IMR-90 (cell line): ENCODE results near the gene ATP2A3. TPM values are rescaled to one million over a fixed set of nuclear protein-coding genes. Genes with fewer than 3 reads are reported as not detected.

Source experiments
- ATAC-seq: fragments of 200-7000 bp; cut with Tn5 transposase; 2 replicates; pipeline ENCODE4 v1.9.1; 2020; ENCODE audit warnings: low read depth, mild to moderate bottlenecking, moderate library complexity
- BruUV-seq: library from RNA; stranded (reverse); fragments of 400-500 nt; replicated peaks from 2 replicates; lab custom pipeline; 2021; lab: Mats Ljungman, UMichigan
- CTCF ChIA-PET: fragments of 300-600 bp; formaldehyde crosslinking; extraction: SDS; loops from one replicate; lab custom pipeline; 2021; ENCODE audit warnings: antibody characterized with exemption; lab: Yijun Ruan, JAX
- POLR2A ChIA-PET: fragments of 300-600 bp; sonication (Branson Sonifier 250); formaldehyde crosslinking; loops from one replicate; lab custom pipeline; 2022; ENCODE audit warnings: antibody characterized with exemption; ENCODE audit not compliant: unreplicated experiment; lab: Charles Lee
- DNase-seq: peaks from one replicate; pipeline ENCODE4 v3.0.0; 2013
- H2AFZ ChIP-seq: replicated peaks from 2 replicates; pipeline ENCODE3; 2013; ENCODE audit warnings: low read length, mild to moderate bottlenecking; ENCODE audit not compliant: poor library complexity
- H2AK5ac ChIP-seq: 2 replicates; pipeline ENCODE4 v1.6.1; 2013; ENCODE audit warnings: low read depth, low read length, inconsistent platforms
- H2AK9ac ChIP-seq: replicated peaks from 2 replicates; pipeline ENCODE3; 2013; ENCODE audit warnings: mild to moderate bottlenecking, low read depth, low read length, moderate library complexity; ENCODE audit not compliant: poor library complexity
- H2BK120ac ChIP-seq: 2 replicates; pipeline ENCODE4 v1.6.1; 2013; ENCODE audit warnings: low read depth, low read length, inconsistent platforms
- H2BK15ac ChIP-seq: 3 replicates; pipeline ENCODE4 v1.6.1; 2013; ENCODE audit warnings: low read depth, low read length, inconsistent platforms
- H2BK20ac ChIP-seq: 2 replicates; pipeline ENCODE4 v1.6.1; 2013; ENCODE audit warnings: low read depth, mild to moderate bottlenecking, inconsistent platforms, low read length, moderate library complexity
- H2BK5ac ChIP-seq: 2 replicates; pipeline ENCODE4 v1.6.1; 2013; ENCODE audit warnings: mild to moderate bottlenecking, low read depth, low read length, inconsistent platforms; ENCODE audit not compliant: poor library complexity, severe bottlenecking
- H3K14ac ChIP-seq: replicated peaks from 2 replicates; pipeline ENCODE4 v1.6.1; 2013; ENCODE audit warnings: low read depth, low read length, inconsistent platforms
- H3K18ac ChIP-seq: 2 replicates; pipeline ENCODE4 v1.6.1; 2013; ENCODE audit warnings: low read depth, low read length, control low read depth
- H3K23ac ChIP-seq: 2 replicates; pipeline ENCODE4 v1.6.1; 2013; ENCODE audit warnings: low read depth, low read length, inconsistent platforms
- H3K27ac ChIP-seq: 2 replicates; pipeline ENCODE4 v1.5.1; 2013; ENCODE audit warnings: mild to moderate bottlenecking, control low read depth, low read length; ENCODE audit not compliant: insufficient read depth
- H3K27me3 ChIP-seq: 2 replicates; pipeline ENCODE4 v1.6.1; 2013; ENCODE audit warnings: low read length; ENCODE audit not compliant: control insufficient read depth, insufficient read depth
- H3K36me3 ChIP-seq: 2 replicates; pipeline ENCODE4 v1.6.1; 2013; ENCODE audit warnings: low read length, mixed read lengths; ENCODE audit not compliant: control insufficient read depth, insufficient read depth
- H3K4ac ChIP-seq: 2 replicates; pipeline ENCODE4 v1.6.1; 2013; ENCODE audit warnings: low read depth, low read length, inconsistent platforms
- H3K4me1 ChIP-seq: 2 replicates; pipeline ENCODE4 v1.6.1; 2013; ENCODE audit warnings: low read length, mixed read lengths; ENCODE audit not compliant: control insufficient read depth, insufficient read depth
- H3K4me2 ChIP-seq: 2 replicates; pipeline ENCODE4 v1.6.1; 2013; ENCODE audit warnings: low read depth, mild to moderate bottlenecking, control low read depth, low read length, moderate library complexity
- H3K4me3 ChIP-seq: 2 replicates; pipeline ENCODE4 v1.5.1; 2013; ENCODE audit warnings: low read depth, mild to moderate bottlenecking, control low read depth, low read length, moderate library complexity; ENCODE audit not compliant: insufficient read depth
- H3K56ac ChIP-seq: 2 replicates; pipeline ENCODE4 v1.6.1; 2013; ENCODE audit warnings: low read length, inconsistent platforms; ENCODE audit not compliant: insufficient read depth; ENCODE audit errors: extremely low read depth
- H3K79me1 ChIP-seq, 2 experiments: 2 replicates each; pipeline ENCODE4 v1.6.1; 2013; ENCODE audit warnings: low read length in 2 of 2, inconsistent platforms in 1 of 2, low read depth in 1 of 2
- H3K9ac ChIP-seq: 2 replicates; pipeline ENCODE4 v1.6.1; 2013; ENCODE audit warnings: low read depth, low read length, control low read depth
- H3K9me1 ChIP-seq: 2 replicates; pipeline ENCODE4 v1.6.1; 2013; ENCODE audit warnings: low read length, inconsistent platforms; ENCODE audit not compliant: insufficient read depth
- H3K9me3 ChIP-seq: 2 replicates; pipeline ENCODE4 v1.6.1; 2013; ENCODE audit warnings: low read length; ENCODE audit not compliant: control insufficient read depth, insufficient read depth
- H4K20me1 ChIP-seq: 2 replicates; pipeline ENCODE4 v1.6.1; 2013; ENCODE audit warnings: low read length, inconsistent platforms; ENCODE audit not compliant: insufficient read depth
- H4K5ac ChIP-seq: 2 replicates; pipeline ENCODE4 v1.6.1; 2013; ENCODE audit warnings: mild to moderate bottlenecking, low read depth, low read length, control low read depth
- H4K8ac ChIP-seq, 2 experiments: 2 replicates each; pipeline ENCODE4 v1.6.1; 2013; ENCODE audit warnings: low read depth in 2 of 2, low read length in 2 of 2, control low read depth in 1 of 2, inconsistent platforms in 1 of 2
- H4K91ac ChIP-seq: 2 replicates; pipeline ENCODE4 v1.6.1; 2013; ENCODE audit warnings: low read depth, low read length, inconsistent platforms; ENCODE audit not compliant: insufficient read depth
- BHLHE40 ChIP-seq: fragments of 150-350 bp; IDR thresholded peaks from 2 replicates; pipeline ENCODE4 v1.6.1; 2016; ENCODE audit warnings: mild to moderate bottlenecking, low read depth, low read length
- CEBPB ChIP-seq: IDR thresholded peaks from 2 replicates; pipeline ENCODE4 v1.6.1; 2012; ENCODE audit warnings: low read depth, low read length, improper control_type of control experiment
- CHD1 ChIP-seq: IDR thresholded peaks from 2 replicates; pipeline ENCODE4 v1.6.1; 2012; ENCODE audit warnings: low read depth, low read length, improper control_type of control experiment
- ELK1 ChIP-seq: fragments of 150-350 bp; IDR thresholded peaks from 2 replicates; pipeline ENCODE4 v1.6.1; 2016; ENCODE audit warnings: low read depth, mild to moderate bottlenecking, low read length, moderate library complexity, borderline replicate concordance
- FOS ChIP-seq: fragments of 150-350 bp; IDR thresholded peaks from 2 replicates; pipeline ENCODE4 v1.6.1; 2016; ENCODE audit warnings: low read depth, low read length
- MAFK ChIP-seq: IDR thresholded peaks from 2 replicates; pipeline ENCODE4 v1.6.1; 2012; ENCODE audit warnings: low read depth, low read length, improper control_type of control experiment
- MAZ ChIP-seq: IDR thresholded peaks from 2 replicates; pipeline ENCODE4 v1.6.1; 2012; ENCODE audit warnings: low read depth, mild to moderate bottlenecking, low read length, improper control_type of control experiment, moderate library complexity, borderline replicate concordance
- POLR2A ChIP-seq: IDR thresholded peaks from 2 replicates; pipeline ENCODE4 v1.6.1; 2012; ENCODE audit warnings: mild to moderate bottlenecking, low read depth, low read length
- RCOR1 ChIP-seq: IDR thresholded peaks from 2 replicates; pipeline ENCODE4 v1.6.1; 2012; ENCODE audit warnings: mild to moderate bottlenecking, low read length, improper control_type of control experiment; ENCODE audit not compliant: insufficient replicate concordance
- RFX5 ChIP-seq: IDR thresholded peaks from 2 replicates; pipeline ENCODE4 v1.8.0; 2012; ENCODE audit warnings: low read depth, mild to moderate bottlenecking, low read length, moderate library complexity
- USF2 ChIP-seq: fragments of 150-350 bp; IDR thresholded peaks from 2 replicates; pipeline ENCODE4 v1.6.1; 2017; ENCODE audit warnings: mild to moderate bottlenecking, antibody characterized with exemption, low read length, low read depth
- WGBS, 2 experiments: methylation state at CpG; one replicate each; pipeline versions ENCODE4 v1.1.5 to v1.1.7; 2013; ENCODE audit warnings: missing lambda C conversion rate in 2 of 2; ENCODE audit not compliant: insufficient read length in 1 of 2; ENCODE audit errors: extremely low coverage in 2 of 2; 5-methylcytosine and 5-hydroxymethylcytosine counted together
- dilution Hi-C: fragments of 300-500 bp; cut with HindIII; formaldehyde crosslinking; loops from one replicate; pipeline ENCODE4 v1.14.3; 2018; ENCODE audit warnings: low sequenced_read_pairs; ENCODE audit not compliant: unreplicated experiment
- in situ Hi-C: fragments of 300-500 bp; cut with MboI; formaldehyde crosslinking; loops from 3 replicates; pipeline ENCODE4 v1.14.3; 2019; ENCODE audit warnings: low sequenced_read_pairs, inconsistent platforms, mixed read lengths
- intact Hi-C: fragments of 100-400 bp; cut with micrococcal nuclease; formaldehyde crosslinking; loops from 2 replicates; pipeline ENCODE4 v1.10.0; 2022
- polyA plus RNA-seq, 3 experiments: library from polyadenylated mRNA; depleted of rRNA; stranded (reverse); fragments of >200 nt; gene quantifications; 2 replicates each; pipeline ENCODE4 v1.2.3, GENCODE V29; 2012; ENCODE audit warnings: low replicate concordance in 1 of 3
- total RNA-seq: library from RNA; depleted of rRNA; stranded (reverse); fragments of >200 nt; gene quantifications from 2 replicates; pipeline ENCODE4 v1.2.3, GENCODE V29; 2012

The ATP2A3 gene
- total and polyA plus RNA-seq, 2 of the 4 experiments (the other 2 are of a cell fraction): 0.18 to 0.63 TPM

- Histone ChIP-seq H3K4me1 (peaks cover 11% of the 10 kb centered on the region), H2AFZ (no peak overlapping the region), H3K23ac (no peak overlapping the region), H4K20me1 (no peaks in the 10 kb centered on the region; the same call in 1 of the 2 replicates), H2AK5ac (no peak overlapping the region), H3K9ac (no peak overlapping the region), H3K14ac (no peak overlapping the region; the same call in 1 of the 2 replicates), H4K5ac (no peak overlapping the region), H3K79me1 (no peaks in the 10 kb centered on the region), H3K27me3 (no peaks in the 10 kb centered on the region), H3K4me3 (no peak overlapping the region), H3K9me1 (peaks cover 6% of the 10 kb centered on the region), H2BK120ac (no peak overlapping the region), H3K56ac (no peak overlapping the region), H2BK20ac (no peak overlapping the region), H3K27ac (no peak overlapping the region), H3K4ac (no peak overlapping the region), H2AK9ac (no peak overlapping the region), H4K91ac (no peak overlapping the region), H2BK5ac (no peak overlapping the region), H3K4me2 (no peak overlapping the region), H3K36me3 (no peaks in the 10 kb centered on the region), H3K18ac (no peak overlapping the region), H4K8ac (no peak overlapping the region), H2BK15ac (no peak overlapping the region), H3K9me3 (no peaks in the 10 kb centered on the region)
- TF ChIP-seq MAFK (no peak), MAZ (no peak), CHD1 (no peak), RFX5 (no peak), CEBPB (no peak), BHLHE40 (no peak), FOS (no peak), USF2 (no peak), ELK1 (no peak), RCOR1 (no peak), POLR2A (no peak)
- no TSS peak for BruUV-seq
- ChIA-PET CTCF (no interaction called here), POLR2A (no interaction called here)
- ATAC-seq: no peak
- 80% methylated on average over 1 of the region's 18 CpGs; no CpG with 5 or more reads in 1 of the 2 experiments for WGBS, 2 experiments
- DNase-seq: no peak
- intact Hi-C loops (no loop called here), dilution Hi-C loops (no loop called here), in situ Hi-C loops (no loop called here)
These were observed 9.1 kb downstream of the ATP2A3 start for GRCh38 chr17:3954976-3955672.
